ENCODE results near the gene RBBP8NL. TPM values are rescaled to one million over a fixed set of nuclear protein-coding genes. Genes with fewer than 3 reads are reported as not detected.

The RBBP8NL gene
- total RNA-seq: not detected in 2 replicates

GRCh38 chr20:62427172-62428001 is at the start of gene RBBP8NL:
RBBP8NL (minus strand) TSS chr20:62427539; CDS start chr20:62419647, 7,892 bp downstream.

GRCh38 chr20:62475772-62476055 is 48.4 kb upstream of the RBBP8NL start, which contains the start of gene GATA5:
GATA5 (minus strand) TSS chr20:62475995; CDS start chr20:62475521, 474 bp downstream.

GRCh38 chr20:62407221-62407992 is 19.9 kb downstream of the RBBP8NL start, which contains the start of gene CABLES2:
CABLES2 (minus strand) TSS chr20:62407285; CDS start chr20:62407276, 9 bp downstream.

GRCh38 chr20:62386383-62387218 is 40.7 kb downstream of the RBBP8NL start, which contains the start of gene RPS21:
RPS21 (plus strand) TSS chr20:62387103; CDS start chr20:62387339, 236 bp downstream.

GRCh38 chr20:62367136-62367632 is 60.2 kb downstream of the RBBP8NL start, which contains the start of gene LAMA5:
LAMA5 (minus strand) TSS chr20:62367312; CDS start chr20:62367245, 67 bp downstream.

Other genes starting within 250 kb of the RBBP8NL start
- gene MTG2, start 244.5 kb downstream of the RBBP8NL start, total RNA-seq: 13.6 and 23.5 TPM in 2 replicates
- not detected in 2 replicates for gene HRH3, start 207.3 kb downstream of the RBBP8NL start, total RNA-seq
- 45.4 and 46.6 TPM in 2 replicates for gene OSBPL2, start 189.0 kb downstream of the RBBP8NL start, total RNA-seq
- 86.6 and 90.1 TPM in 2 replicates for gene ADRM1, start 124.5 kb downstream of the RBBP8NL start, total RNA-seq
- 12.8 and 14.3 TPM in 2 replicates for gene LAMA5, start 60.2 kb downstream of the RBBP8NL start, total RNA-seq
- 438 and 731 TPM in 2 replicates for gene RPS21, start 40.4 kb downstream of the RBBP8NL start, total RNA-seq
- gene CABLES2, start 20.3 kb downstream of the RBBP8NL start, total RNA-seq: 2.1 and 2.3 TPM in 2 replicates
- not detected in 2 replicates for gene GATA5, start 48.5 kb upstream of the RBBP8NL start, total RNA-seq
- gene SLCO4A1, start 215.0 kb upstream of the RBBP8NL start, total RNA-seq: under 0.01 and 0.16 TPM in 2 replicates